ENCODE results near the gene B4GAT1. TPM values are rescaled to one million over a fixed set of nuclear protein-coding genes. Genes with fewer than 3 reads are reported as not detected.

The B4GAT1 gene
- total and polyA plus RNA-seq, 7 donors = 4.2 to 43.5 (median 41.4) TPM

DNA sequence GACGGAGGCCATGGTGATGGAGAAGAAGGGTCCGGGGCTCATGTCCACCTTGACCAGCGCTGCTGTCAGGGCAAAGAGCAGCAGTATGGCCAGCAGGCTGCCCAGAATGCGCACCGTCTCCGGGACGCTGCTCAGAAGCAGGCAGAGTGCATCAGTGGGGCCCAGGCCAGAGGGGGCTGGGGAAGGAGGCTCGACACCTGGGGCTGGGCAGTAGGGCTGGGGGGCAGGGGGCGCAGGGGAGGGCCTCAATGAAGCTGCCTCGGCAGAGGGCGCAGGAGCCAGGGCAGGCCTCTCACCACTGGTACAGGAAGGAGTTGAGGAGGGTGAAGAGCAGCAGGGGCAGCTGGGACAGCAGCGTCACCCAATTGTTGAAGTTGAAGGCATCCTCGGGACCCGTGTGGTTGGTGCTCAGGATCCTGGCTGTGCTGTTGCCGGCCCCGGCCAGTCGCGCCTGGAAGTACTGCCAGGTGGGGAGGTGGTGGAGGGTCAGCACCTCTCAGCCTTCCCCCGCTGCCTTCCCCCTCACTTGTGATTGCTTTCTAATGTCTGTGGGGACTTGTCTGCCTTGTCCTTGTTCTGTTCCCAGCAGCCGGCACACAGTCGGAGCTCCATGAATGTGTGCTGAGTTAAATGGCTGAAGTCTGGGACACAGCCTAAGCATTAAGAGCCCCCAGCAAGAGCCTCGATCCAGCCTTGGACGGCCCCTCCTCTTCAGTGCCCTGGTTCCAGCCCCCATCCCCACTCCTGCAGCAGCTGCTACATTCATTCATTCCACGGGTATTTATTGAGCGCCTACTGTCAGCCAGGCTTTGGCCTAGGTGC lies 21.9 kb upstream of the B4GAT1 start:
- H3K27me3 ChIP-seq = peaks cover 10 to 46% (median 35%) of the 10 kb centered on the region in 3 donors
- WGBS, 2 donors = 89 to 90% methylated on average over 25 of the region's 25 CpGs
- H3K27ac ChIP-seq = no peak overlapping the region
- H3K4me1 ChIP-seq = peaks cover 0 to 20% (median 18%) of the 10 kb centered on the region in 4 donors
- no peak for DNase-seq
- TF ChIP-seq EP300 (IDR thresholded peaks at IDR 0.05) (no peak), POLR2A (IDR thresholded peaks at IDR 0.05) (no peak), POLR2AphosphoS5 (IDR thresholded peaks at IDR 0.05) (no peak)
- TF ChIP-seq, protein P1, sequence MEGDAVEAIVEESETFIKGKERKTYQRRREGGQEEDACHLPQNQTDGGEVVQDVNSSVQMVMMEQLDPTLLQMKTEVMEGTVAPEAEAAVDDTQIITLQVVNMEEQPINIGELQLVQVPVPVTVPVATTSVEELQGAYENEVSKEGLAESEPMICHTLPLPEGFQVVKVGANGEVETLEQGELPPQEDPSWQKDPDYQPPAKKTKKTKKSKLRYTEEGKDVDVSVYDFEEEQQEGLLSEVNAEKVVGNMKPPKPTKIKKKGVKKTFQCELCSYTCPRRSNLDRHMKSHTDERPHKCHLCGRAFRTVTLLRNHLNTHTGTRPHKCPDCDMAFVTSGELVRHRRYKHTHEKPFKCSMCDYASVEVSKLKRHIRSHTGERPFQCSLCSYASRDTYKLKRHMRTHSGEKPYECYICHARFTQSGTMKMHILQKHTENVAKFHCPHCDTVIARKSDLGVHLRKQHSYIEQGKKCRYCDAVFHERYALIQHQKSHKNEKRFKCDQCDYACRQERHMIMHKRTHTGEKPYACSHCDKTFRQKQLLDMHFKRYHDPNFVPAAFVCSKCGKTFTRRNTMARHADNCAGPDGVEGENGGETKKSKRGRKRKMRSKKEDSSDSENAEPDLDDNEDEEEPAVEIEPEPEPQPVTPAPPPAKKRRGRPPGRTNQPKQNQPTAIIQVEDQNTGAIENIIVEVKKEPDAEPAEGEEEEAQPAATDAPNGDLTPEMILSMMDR (IDR thresholded peaks at IDR 0.05) = no peak
- no peak overlapping the region for H3K4me3 ChIP-seq
- H3K36me3 ChIP-seq = no peaks in the 10 kb centered on the region
- intact Hi-C loops (cut with DNase I) = no loop called here
- H3K9me3 ChIP-seq = no peaks in the 10 kb centered on the region

DNA sequence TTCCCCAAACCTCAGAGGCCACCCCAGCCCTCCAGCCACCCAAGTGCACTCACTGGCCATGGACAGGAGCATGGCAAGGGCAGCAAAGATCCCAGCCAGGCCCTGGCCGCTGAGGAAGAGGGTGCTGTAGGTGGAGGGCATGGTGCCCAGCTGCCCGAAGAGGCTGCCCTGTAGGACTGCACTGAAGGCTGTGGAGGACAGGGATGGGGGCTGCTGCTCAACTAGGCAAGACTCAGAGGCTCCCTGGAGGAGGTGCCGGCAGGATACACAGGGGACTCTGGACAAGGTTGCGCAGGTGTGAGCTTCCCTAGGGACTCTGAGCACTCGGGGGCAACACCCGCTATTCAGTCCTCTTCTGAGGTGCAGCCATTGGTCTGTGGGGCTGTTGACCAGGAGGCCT lies 21.1 kb upstream of the B4GAT1 start:
- WGBS, 2 donors = 89 to 92% methylated on average over 6 of the region's 6 CpGs

DNA sequence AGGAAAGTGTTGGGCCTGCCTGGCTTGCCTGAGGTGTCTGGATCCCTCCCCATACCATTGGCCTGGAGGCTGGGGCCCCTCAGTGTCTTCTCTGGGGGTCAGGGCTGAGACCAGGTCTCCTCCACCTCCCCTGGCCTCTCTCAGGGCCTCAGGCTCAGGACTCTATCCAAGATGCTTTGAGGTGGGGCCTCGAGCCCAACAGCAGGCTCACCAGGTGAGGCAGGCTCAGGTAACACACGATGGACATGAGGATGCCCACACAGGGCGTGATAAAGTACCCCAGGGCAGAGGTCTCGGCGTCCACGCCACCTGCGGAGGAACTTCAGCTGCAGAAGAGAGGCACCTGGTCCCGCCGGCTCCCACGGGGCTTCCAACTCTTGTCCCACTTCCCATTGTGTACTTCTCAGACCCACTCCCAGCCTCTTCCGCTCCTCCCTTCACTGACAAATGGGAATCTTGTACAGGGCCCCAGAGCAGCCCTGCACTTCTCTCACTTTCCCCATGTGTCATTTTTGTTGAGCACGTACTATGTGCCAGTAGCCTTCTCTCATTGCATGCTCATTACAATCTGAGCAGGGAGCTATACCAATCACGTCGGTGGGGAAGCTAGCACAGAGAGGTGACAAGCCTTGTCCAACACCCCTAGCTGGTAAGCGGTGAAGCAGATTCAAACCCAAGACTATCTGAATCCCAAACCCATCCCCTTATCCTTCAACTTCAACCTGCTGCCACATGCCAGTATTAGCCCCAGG lies 20.3 kb upstream of the B4GAT1 start:
- no peak for DNase-seq
- intact Hi-C loops (cut with DNase I) = no loop called here
- Histone ChIP-seq H3K27ac (no peak overlapping the region), H3K36me3 (no peaks in the 10 kb centered on the region), H3K4me3 (no peak overlapping the region), H3K4me1 (peaks cover 0 to 20% (median 18%) of the 10 kb centered on the region in 4 donors), H3K9me3 (no peaks in the 10 kb centered on the region), H3K27me3 (peaks cover 4 to 31% (median 21%) of the 10 kb centered on the region in 3 donors)
- WGBS, 2 donors = 89 to 95% methylated on average over 15 of the region's 15 CpGs
- TF ChIP-seq POLR2A (IDR thresholded peaks at IDR 0.05) (no peak), EP300 (IDR thresholded peaks at IDR 0.05) (no peak), POLR2AphosphoS5 (IDR thresholded peaks at IDR 0.05) (no peak)
- TF ChIP-seq, protein P1 (IDR thresholded peaks at IDR 0.05) = no peak

More for the DNA sequence above, 21.1 kb upstream of the B4GAT1 start:
- no peak for DNase-seq
- intact Hi-C loops (cut with DNase I) = no loop called here
- Histone ChIP-seq H3K27me3 (peaks cover 10 to 38% (median 28%) of the 10 kb centered on the region in 3 donors), H3K4me1 (peaks cover 0 to 20% (median 18%) of the 10 kb centered on the region in 4 donors), H3K9me3 (no peaks in the 10 kb centered on the region), H3K36me3 (no peaks in the 10 kb centered on the region), H3K4me3 (no peak overlapping the region), H3K27ac (no peak overlapping the region)
- no peak for TF ChIP-seq POLR2AphosphoS5 (IDR thresholded peaks at IDR 0.05)
- TF ChIP-seq, protein P1 (IDR thresholded peaks at IDR 0.05) = no peak
- TF ChIP-seq EP300 (IDR thresholded peaks at IDR 0.05) = no peak
- TF ChIP-seq POLR2A (IDR thresholded peaks at IDR 0.05) = no peak

DNA sequence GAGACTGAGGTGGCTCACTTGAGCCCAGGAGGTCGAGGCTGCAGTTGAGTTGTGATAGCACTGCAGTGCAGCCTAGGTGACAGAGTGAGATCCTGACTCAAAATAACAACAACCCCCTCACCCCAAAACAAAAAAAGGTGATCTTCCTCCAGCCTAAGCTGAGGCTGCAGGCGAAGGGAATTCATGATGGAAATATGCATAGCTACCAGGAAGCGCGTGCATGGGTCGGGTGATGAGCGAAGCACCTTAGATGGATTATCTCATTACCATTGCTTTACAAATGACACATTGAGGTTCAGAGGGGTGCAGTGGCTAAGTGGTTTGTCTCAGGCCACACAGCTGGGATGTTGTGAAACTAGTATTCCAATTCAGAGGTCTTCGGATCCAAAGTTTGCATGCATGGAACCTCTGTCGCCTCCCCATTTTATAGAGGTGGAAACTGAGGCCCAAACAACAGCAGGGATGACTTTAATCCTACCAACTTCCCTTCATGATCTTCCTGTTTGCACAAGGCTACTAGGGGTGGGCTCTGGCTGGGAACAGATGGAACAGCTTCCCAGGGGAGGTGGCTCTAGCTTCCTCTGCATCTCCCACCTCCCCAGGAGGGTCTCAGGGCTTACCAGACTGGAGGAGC lies 19.5 kb upstream of the B4GAT1 start:
- 94 to 95% methylated on average over 8 of the region's 8 CpGs for WGBS, 2 donors
- no peaks in the 10 kb centered on the region for H3K9me3 ChIP-seq
- no peak overlapping the region for H3K27ac ChIP-seq
- intact Hi-C loops (cut with DNase I) = no loop called here
- peaks cover 0 to 12% (median 10%) of the 10 kb centered on the region in 4 donors for H3K4me1 ChIP-seq
- peaks cover 4 to 23% (median 13%) of the 10 kb centered on the region in 3 donors for H3K27me3 ChIP-seq
- no peaks in the 10 kb centered on the region for H3K36me3 ChIP-seq
- no peak overlapping the region for H3K4me3 ChIP-seq
- TF ChIP-seq, protein P1 (IDR thresholded peaks at IDR 0.05) = no peak
- TF ChIP-seq POLR2AphosphoS5 (IDR thresholded peaks at IDR 0.05) (no peak), EP300 (IDR thresholded peaks at IDR 0.05) (no peak), POLR2A (IDR thresholded peaks at IDR 0.05) (no peak)
- DNase-seq = no peak
